Skin epidermis (tissue), 12 donors: ENCODE measurements around the gene PPP1R9B.

Experiments
- H3K27ac ChIP-seq, 21 experiments: fragments of 200-600 bp; sonication (generic) in 11 of 21; one replicate each; pipeline ENCODE4 v1.5.0; 2020; ENCODE audit warnings: mild to moderate bottlenecking in 3 of 21, inconsistent platforms in 2 of 21, moderate library complexity in 2 of 21
- H3K4me3 ChIP-seq, 7 experiments: fragments of 200-600 bp; sonication (generic) in 2 of 7; one replicate each; pipeline ENCODE4 v1.5.0; 2020; ENCODE audit warnings: inconsistent platforms in 2 of 7, mild to moderate bottlenecking in 2 of 7, moderate library complexity in 1 of 7

Gene PPP1R9B

GRCh38 chr17:50177476-50177875 is 27.0 kb upstream of the PPP1R9B start:
- H3K4me3 ChIP-seq = no peak overlapping the region
- peak overlapping the region in 20 of 21 experiments; percentile 36 to 90 (median 75) for H3K27ac ChIP-seq

GRCh38 chr17:50176559-50177357 is 26.3 kb upstream of the PPP1R9B start:
- H3K4me3 ChIP-seq = no peak overlapping the region
- peak overlapping the region in 19 of 21 experiments; percentile 26 to 90 (median 72) for H3K27ac ChIP-seq

GRCh38 chr17:50175035-50175807 is 24.7 kb upstream of the PPP1R9B start:
- peak overlapping the region in 4 of 21 experiments; percentile 20 to 89 (median 44) for H3K27ac ChIP-seq
- H3K4me3 ChIP-seq = no peak overlapping the region

- Histone ChIP-seq H3K27ac (peak overlapping the region in 1 of 21 experiments; percentile 65), H3K4me3 (no peak overlapping the region)
Measured at GRCh38 chr17:50174444-50174843, 24.0 kb upstream of the PPP1R9B start.

- Histone ChIP-seq H3K27ac (peak overlapping the region in 9 of 21 experiments; percentile 3 to 65 (median 48)), H3K4me3 (no peak overlapping the region)
Measured at GRCh38 chr17:50173335-50173941, 23.0 kb upstream of the PPP1R9B start.

- H3K27ac ChIP-seq = peak overlapping the region in 9 of 21 experiments; percentile 3 to 65 (median 48)
- no peak overlapping the region for H3K4me3 ChIP-seq
Measured at GRCh38 chr17:50172936-50173334, 22.5 kb upstream of the PPP1R9B start.

- Histone ChIP-seq H3K27ac (peak overlapping the region in 1 of 21 experiments; percentile 58), H3K4me3 (no peak overlapping the region)
Measured at GRCh38 chr17:50172130-50172529, 21.7 kb upstream of the PPP1R9B start.

GRCh38 chr17:50171371-50172071 is 21.0 kb upstream of the PPP1R9B start:
- peak overlapping the region in 1 of 21 experiments; percentile 58 for H3K27ac ChIP-seq
- H3K4me3 ChIP-seq = no peak overlapping the region

GRCh38 chr17:50170662-50171370 is 20.3 kb upstream of the PPP1R9B start:
- no peak overlapping the region for H3K27ac ChIP-seq
- H3K4me3 ChIP-seq = no peak overlapping the region

- Histone ChIP-seq H3K27ac (peak overlapping the region in 1 of 21 experiments; percentile 9), H3K4me3 (no peak overlapping the region)
Measured at GRCh38 chr17:50169881-50170459, 19.5 kb upstream of the PPP1R9B start.

GRCh38 chr17:50169121-50169764 is 18.8 kb upstream of the PPP1R9B start:
- Histone ChIP-seq H3K27ac (no peak overlapping the region), H3K4me3 (no peak overlapping the region)

- H3K4me3 ChIP-seq = no peak overlapping the region
- H3K27ac ChIP-seq = no peak overlapping the region
Measured at GRCh38 chr17:50168319-50168718, 17.8 kb upstream of the PPP1R9B start.

- Histone ChIP-seq H3K4me3 (no peak overlapping the region), H3K27ac (peak overlapping the region in 1 of 21 experiments; percentile 52)
Measured at GRCh38 chr17:50167371-50167770, 16.9 kb upstream of the PPP1R9B start.

GRCh38 chr17:50166518-50167181 is 16.2 kb upstream of the PPP1R9B start:
- Histone ChIP-seq H3K27ac (peak overlapping the region in 4 of 21 experiments; percentile 7 to 79 (median 50)), H3K4me3 (no peak overlapping the region)

GRCh38 chr17:50165867-50166517 is 15.5 kb upstream of the PPP1R9B start, which contains the start of gene SGCA:
Gene SGCA (plus strand): TSS chr17:50166005. CDS start chr17:50166041, 36 bp downstream.
- Histone ChIP-seq H3K4me3 (no peak within 1 kb of the TSS), H3K27ac (peak within 1 kb of the TSS in 7 of 21 experiments; percentile 7 to 79 (median 44))

- H3K27ac ChIP-seq = peak overlapping the region in 3 of 21 experiments; percentile 44 to 79 (median 66)
- H3K4me3 ChIP-seq = no peak overlapping the region
Measured at GRCh38 chr17:50165466-50165865, 15.0 kb upstream of the PPP1R9B start.

GRCh38 chr17:50165066-50165465 is 14.6 kb upstream of the PPP1R9B start:
- Histone ChIP-seq H3K27ac (no peak overlapping the region), H3K4me3 (no peak overlapping the region)
